Upper lobe of right lung (tissue), 1 donor: Measurements from ENCODE around the gene LRCH1. TPM values are rescaled to one million over a fixed set of nuclear protein-coding genes. Genes with fewer than 3 reads are reported as not detected.

Experiments
- ATAC-seq: fragments of 200-7000 bp; cut with Tn5 transposase; one replicate; pipeline ENCODE4 v1.9.1; 2020; ENCODE audit warnings: mild to moderate bottlenecking, moderate library complexity
- DNase-seq: peaks from one replicate; pipeline ENCODE4 v3.0.0-alpha.2; 2020
- H3K27ac ChIP-seq: fragments of 200-600 bp; one replicate; pipeline ENCODE4 v1.8.0; 2022
- H3K27me3 ChIP-seq: fragments of 200-600 bp; one replicate; pipeline ENCODE4 v1.8.0; 2022; ENCODE audit warnings: mild to moderate bottlenecking
- H3K36me3 ChIP-seq: fragments of 200-600 bp; one replicate; pipeline ENCODE4 v1.8.0; 2022
- H3K4me1 ChIP-seq: fragments of 200-600 bp; one replicate; pipeline ENCODE4 v1.8.0; 2022
- H3K4me3 ChIP-seq: fragments of 200-600 bp; one replicate; pipeline ENCODE4 v1.8.0; 2022; ENCODE audit warnings: mild to moderate bottlenecking
- H3K9me3 ChIP-seq: fragments of 200-600 bp; one replicate; pipeline ENCODE4 v1.8.0; 2022
- intact Hi-C: fragments of 100-400 bp; cut with DNase I; formaldehyde crosslinking; loops from one replicate; pipeline ENCODE4 v1.11.0; 2022
- total RNA-seq: library from RNA; stranded (reverse); fragmentation: NEBNext Ultra II Directional; extraction: Animal tissue kit (Norgen Biotek cat#: 25700); gene quantifications from one replicate; pipeline ENCODE4 v1.2.1, GENCODE V29; 2021
- TF ChIP-seq, protein P1 (sequence below): fragments of 200-600 bp; IDR thresholded peaks from one replicate; pipeline ENCODE4 v1.8.0; 2022; ENCODE audit warnings: antibody characterized with exemption
- donor health status: DM: no; HTN: yes; CAD: no; lungs with severe emphysema.

The LRCH1 gene
- total RNA-seq, 1 donor from 2014 or later = 32.0 TPM

DNA sequence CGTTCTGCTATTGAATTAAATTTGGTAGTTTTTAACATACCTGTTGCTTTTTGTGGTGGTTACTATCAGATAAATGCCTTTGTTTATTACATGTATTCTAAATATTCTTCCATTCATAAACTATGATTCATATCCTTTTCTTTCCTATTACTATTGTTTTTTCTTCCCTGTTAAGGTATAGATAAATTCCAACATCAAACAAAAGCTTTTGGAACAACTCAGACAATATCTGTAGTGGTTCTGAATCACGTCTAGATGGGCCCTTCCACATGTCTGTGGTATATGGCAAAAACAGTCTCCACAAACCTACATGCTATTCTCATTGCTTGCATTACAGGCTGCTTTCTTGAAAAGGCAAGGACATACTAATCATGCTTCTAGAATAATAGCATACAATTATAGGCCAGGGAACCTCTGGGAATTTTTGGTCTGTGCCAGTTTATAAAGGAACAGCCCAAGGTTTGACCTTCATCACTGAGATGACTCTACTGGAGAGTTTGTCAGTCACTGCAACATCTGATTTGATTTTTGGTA lies 6.4 kb downstream of the LRCH1 start:
- ATAC-seq (no peak), DNase-seq (no peak)
- H3K27me3 ChIP-seq = no peaks in the 10 kb centered on the region
- no peak overlapping the region for H3K4me3 ChIP-seq
- no peaks in the 10 kb centered on the region for H3K9me3 ChIP-seq
- H3K27ac ChIP-seq = no peak overlapping the region
- TF ChIP-seq, protein P1, sequence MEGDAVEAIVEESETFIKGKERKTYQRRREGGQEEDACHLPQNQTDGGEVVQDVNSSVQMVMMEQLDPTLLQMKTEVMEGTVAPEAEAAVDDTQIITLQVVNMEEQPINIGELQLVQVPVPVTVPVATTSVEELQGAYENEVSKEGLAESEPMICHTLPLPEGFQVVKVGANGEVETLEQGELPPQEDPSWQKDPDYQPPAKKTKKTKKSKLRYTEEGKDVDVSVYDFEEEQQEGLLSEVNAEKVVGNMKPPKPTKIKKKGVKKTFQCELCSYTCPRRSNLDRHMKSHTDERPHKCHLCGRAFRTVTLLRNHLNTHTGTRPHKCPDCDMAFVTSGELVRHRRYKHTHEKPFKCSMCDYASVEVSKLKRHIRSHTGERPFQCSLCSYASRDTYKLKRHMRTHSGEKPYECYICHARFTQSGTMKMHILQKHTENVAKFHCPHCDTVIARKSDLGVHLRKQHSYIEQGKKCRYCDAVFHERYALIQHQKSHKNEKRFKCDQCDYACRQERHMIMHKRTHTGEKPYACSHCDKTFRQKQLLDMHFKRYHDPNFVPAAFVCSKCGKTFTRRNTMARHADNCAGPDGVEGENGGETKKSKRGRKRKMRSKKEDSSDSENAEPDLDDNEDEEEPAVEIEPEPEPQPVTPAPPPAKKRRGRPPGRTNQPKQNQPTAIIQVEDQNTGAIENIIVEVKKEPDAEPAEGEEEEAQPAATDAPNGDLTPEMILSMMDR = no peak
- intact Hi-C loops = loop anchor here (10.0 kb wide), 2 partner anchors 115 to 155 kb away; no protein-coding TSS in a partner anchor
- no peaks in the 10 kb centered on the region for H3K36me3 ChIP-seq
- H3K4me1 ChIP-seq = peaks cover 10% of the 10 kb centered on the region

DNA sequence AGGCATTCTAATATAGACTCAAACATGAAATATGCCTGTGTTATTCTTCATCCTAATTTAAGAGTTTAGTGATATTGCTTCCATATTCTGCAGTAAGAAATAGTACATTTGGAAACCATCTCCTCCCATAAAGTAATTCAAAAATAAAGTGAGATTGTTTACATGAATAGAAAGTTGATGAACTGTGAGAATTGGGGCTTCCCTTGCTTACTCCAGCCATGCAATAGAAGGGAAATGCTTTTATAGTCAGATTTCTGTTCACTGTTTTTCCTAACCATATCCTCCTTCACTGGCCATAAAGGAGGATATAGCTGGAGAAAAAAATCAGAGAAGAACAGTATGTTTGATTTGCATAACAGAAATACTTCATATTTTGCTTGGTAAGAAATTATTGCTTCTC lies 7.8 kb downstream of the LRCH1 start:
- TF ChIP-seq, protein P1 = no peak
- Histone ChIP-seq H3K36me3 (no peaks in the 10 kb centered on the region), H3K27me3 (no peaks in the 10 kb centered on the region), H3K9me3 (no peaks in the 10 kb centered on the region), H3K4me1 (peaks cover 13% of the 10 kb centered on the region), H3K27ac (no peak overlapping the region), H3K4me3 (no peak overlapping the region)
- intact Hi-C loops = no loop called here
- ATAC-seq = no peak
- DNase-seq = no peak

DNA sequence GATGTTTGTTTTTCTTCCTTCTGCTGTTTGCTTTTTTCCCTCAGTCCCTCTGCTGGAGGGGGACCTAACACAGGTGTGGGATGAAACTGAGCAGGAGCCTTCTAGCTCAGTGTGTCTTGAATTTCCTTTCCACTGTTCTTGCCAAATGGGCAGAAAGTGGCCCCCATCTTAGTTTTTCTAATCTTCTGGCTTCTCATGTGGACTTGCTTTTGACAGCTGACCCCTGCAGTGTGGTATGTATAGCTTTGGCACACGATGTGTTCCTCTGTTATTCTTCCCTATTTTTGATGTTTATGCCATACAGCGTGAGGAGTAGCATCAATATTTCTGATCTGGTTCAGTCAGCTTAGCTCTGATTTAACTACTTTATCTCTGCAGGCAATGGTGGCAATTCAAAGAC lies 8.3 kb downstream of the LRCH1 start:
- H3K4me1 ChIP-seq = peaks cover 18% of the 10 kb centered on the region
- TF ChIP-seq, protein P1 = no peak
- no peak for DNase-seq

GRCh38 chr13:46561691-46562090 lies 8.7 kb downstream of the LRCH1 start:
- DNase-seq (no peak), ATAC-seq (no peak)
- intact Hi-C loops = no loop called here
- Histone ChIP-seq H3K36me3 (no peaks in the 10 kb centered on the region), H3K27ac (no peak overlapping the region), H3K27me3 (no peaks in the 10 kb centered on the region), H3K4me3 (no peak overlapping the region), H3K9me3 (no peaks in the 10 kb centered on the region), H3K4me1 (peaks cover 21% of the 10 kb centered on the region)
- TF ChIP-seq, protein P1 = no peak

More for the DNA sequence above, 8.3 kb downstream of the LRCH1 start:
- intact Hi-C loops = no loop called here
- H3K27me3 ChIP-seq = no peaks in the 10 kb centered on the region
- no peak for ATAC-seq
- no peaks in the 10 kb centered on the region for H3K36me3 ChIP-seq
- no peaks in the 10 kb centered on the region for H3K9me3 ChIP-seq
- no peak overlapping the region for H3K27ac ChIP-seq
- no peak overlapping the region for H3K4me3 ChIP-seq

DNA sequence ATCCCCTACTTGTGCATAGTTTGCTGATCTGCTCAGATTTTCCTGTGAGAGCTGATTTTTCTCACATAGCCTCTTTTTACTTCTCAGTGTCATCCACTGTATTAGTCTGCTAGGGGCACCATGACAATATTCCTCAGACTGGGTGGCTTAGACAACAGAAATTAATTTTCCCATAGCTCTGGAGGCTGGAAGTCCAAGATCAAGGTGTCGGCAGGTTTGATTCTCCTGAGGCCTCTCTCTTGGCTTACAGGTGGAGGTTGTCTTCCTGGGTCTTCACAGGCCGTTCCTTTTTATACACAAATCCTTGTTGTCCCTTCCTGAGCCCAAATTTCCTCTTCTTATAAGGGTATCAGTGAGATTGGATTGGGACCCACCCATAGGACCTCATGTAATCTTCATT lies 9.2 kb downstream of the LRCH1 start:
- intact Hi-C loops = no loop called here
- ATAC-seq (no peak), DNase-seq (no peak)
- H3K27ac ChIP-seq = no peak overlapping the region
- no peak overlapping the region for H3K4me3 ChIP-seq
- TF ChIP-seq, protein P1 = no peak
- no peaks in the 10 kb centered on the region for H3K9me3 ChIP-seq
- H3K27me3 ChIP-seq = no peaks in the 10 kb centered on the region
- no peaks in the 10 kb centered on the region for H3K36me3 ChIP-seq
- peaks cover 21% of the 10 kb centered on the region for H3K4me1 ChIP-seq

DNA sequence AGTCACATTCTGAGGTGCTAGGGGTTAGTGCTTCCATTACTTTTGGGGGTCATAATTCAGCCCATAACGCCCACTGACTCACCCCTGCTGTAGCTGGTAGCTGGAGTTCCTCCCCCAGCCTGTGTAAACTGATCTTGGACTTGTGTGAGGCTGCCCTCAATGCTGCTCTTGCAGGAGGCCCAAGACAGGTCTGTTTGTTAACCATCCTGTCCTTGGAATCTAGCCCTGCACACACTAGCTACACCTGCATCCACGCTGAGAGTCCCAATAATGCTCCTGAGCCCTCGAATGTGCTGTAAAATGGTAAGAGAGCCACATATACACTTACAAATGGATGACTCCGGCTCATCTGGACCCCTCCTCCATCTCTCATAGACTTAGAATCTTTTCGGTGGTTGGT lies 9.6 kb downstream of the LRCH1 start:
- Histone ChIP-seq H3K27ac (no peak overlapping the region), H3K4me1 (peaks cover 21% of the 10 kb centered on the region), H3K4me3 (no peak overlapping the region), H3K27me3 (no peaks in the 10 kb centered on the region), H3K9me3 (no peaks in the 10 kb centered on the region), H3K36me3 (no peaks in the 10 kb centered on the region)
- ATAC-seq = no peak
- intact Hi-C loops = no loop called here
- no peak for DNase-seq
- TF ChIP-seq, protein P1 = no peak
